GM12878 (cell line): ENCODE results near the gene TTLL10. TPM values are rescaled to one million over a fixed set of nuclear protein-coding genes. Genes with fewer than 3 reads are reported as not detected.

Source experiments
- ATAC-seq: fragments of 200-7000 bp; cut with Tn5 transposase; 3 replicates; pipeline ENCODE4 v1.9.1; 2020; ENCODE audit warnings: mild to moderate bottlenecking, moderate library complexity
- BruUV-seq: library from RNA; stranded (reverse); fragments of 400-500 nt; replicated peaks from 2 replicates; lab custom pipeline; 2021; lab: Mats Ljungman, UMichigan
- CTCF ChIA-PET: fragments of 300-600 bp; sonication (Branson Sonifier 250); formaldehyde crosslinking; extraction: SDS; loops from one replicate; lab custom pipeline; 2021; ENCODE audit warnings: inconsistent platforms; lab: Yijun Ruan, JAX
- POLR2A ChIA-PET: fragments of 350-600 bp; formaldehyde crosslinking; extraction: SDS; loops from one replicate; lab custom pipeline; 2021; ENCODE audit warnings: inconsistent platforms; lab: Charles Lee
- RAD21 ChIA-PET: fragments of 300-600 bp; sonication (Branson Sonifier 250); formaldehyde crosslinking; loops from one replicate; lab custom pipeline; 2023; ENCODE audit warnings: antibody characterized with exemption; ENCODE audit not compliant: unreplicated experiment; lab: Charles Lee
- SMC1A ChIA-PET: fragments of 300-600 bp; sonication (Branson Sonifier 250); formaldehyde crosslinking; loops from one replicate; lab custom pipeline; 2023; ENCODE audit not compliant: unreplicated experiment, uncharacterized antibody; lab: Charles Lee
- DNase-seq: peaks from one replicate; pipeline ENCODE4 v3.0.0-alpha.2; 2011; ENCODE audit warnings: low read depth, low spot score
- FAIRE-seq: peaks from 3 replicates; lab custom pipeline; 2011; peaks lifted over from hg19 to GRCh38; lab: Jason Lieb, UNC
- H2AFZ ChIP-seq: 2 replicates; pipeline ENCODE4 v1.6.0; 2011; ENCODE audit warnings: low read depth, low read length, control low read depth; ENCODE audit not compliant: control insufficient read depth
- H3K27ac ChIP-seq: 2 replicates; pipeline ENCODE4 v1.5.1; 2011; ENCODE audit warnings: control low read depth; ENCODE audit not compliant: control insufficient read depth, insufficient read depth
- H3K27me3 ChIP-seq, 2 experiments: replicated peaks in 1 of 2; 2 replicates each; pipeline versions ENCODE4 v1.6.0 to v1.6.1; 2011; ENCODE audit warnings: low read length in 1 of 2; ENCODE audit not compliant: control insufficient read depth in 2 of 2, insufficient read depth in 2 of 2
- H3K36me3 ChIP-seq, 2 experiments: 2 replicates each; pipeline ENCODE4 v1.5.1; 2011; ENCODE audit warnings: low read length in 1 of 2; ENCODE audit not compliant: control insufficient read depth in 2 of 2, insufficient read depth in 2 of 2
- H3K4me1 ChIP-seq: 2 replicates; pipeline ENCODE4 v1.6.1; 2011; ENCODE audit warnings: mild to moderate bottlenecking, low read length, moderate library complexity, mixed read lengths; ENCODE audit not compliant: control insufficient read depth, insufficient read depth
- H3K4me2 ChIP-seq: 2 replicates; pipeline ENCODE4 v1.6.0; 2011; ENCODE audit warnings: control low read depth; ENCODE audit not compliant: control insufficient read depth, insufficient read depth
- H3K4me3 ChIP-seq: fragments of 200-600 bp; sonication (generic); 2 replicates; pipeline ENCODE4 v1.5.1; 2016
- H3K79me2 ChIP-seq: 2 replicates; pipeline ENCODE4 v1.6.0; 2011; ENCODE audit warnings: low read length; ENCODE audit not compliant: control insufficient read depth, insufficient read depth
- H3K9ac ChIP-seq: 2 replicates; pipeline ENCODE4 v1.8.0; 2011; ENCODE audit warnings: low read length, control low read depth, mixed read lengths; ENCODE audit not compliant: control insufficient read depth, insufficient read depth
- H3K9me3 ChIP-seq: replicated peaks from 3 replicates; pipeline ENCODE4 v1.5.1; 2011; ENCODE audit warnings: mild to moderate bottlenecking, low read length; ENCODE audit not compliant: control insufficient read depth, insufficient read depth
- H4K20me1 ChIP-seq: 2 replicates; pipeline ENCODE4 v1.6.0; 2011; ENCODE audit not compliant: control insufficient read depth, insufficient read depth
- ATF7 ChIP-seq: fragments of 450-650 bp; IDR thresholded peaks from 2 replicates; pipeline ENCODE4 v1.6.1; 2016; ENCODE audit warnings: low read depth, mild to moderate bottlenecking
- DPF2 ChIP-seq: fragments of 450-650 bp; IDR thresholded peaks from 2 replicates; pipeline ENCODE4 v1.6.1; 2017; ENCODE audit warnings: mild to moderate bottlenecking
- FOS ChIP-seq: IDR thresholded peaks from 3 replicates; pipeline ENCODE4 v1.6.1; 2011; ENCODE audit warnings: borderline replicate concordance; ENCODE audit not compliant: insufficient read length; ENCODE audit errors: extremely low read depth
- IRF5 ChIP-seq: fragments of 450-650 bp; IDR thresholded peaks from 2 replicates; pipeline ENCODE4 v1.6.1; 2017; ENCODE audit warnings: borderline replicate concordance
- KDM1A ChIP-seq: fragments of 200-600 bp; sonication (generic); IDR thresholded peaks from 2 replicates; pipeline ENCODE4 v1.6.1; 2016; ENCODE audit warnings: borderline replicate concordance
- MXI1 ChIP-seq: fragments of 150-350 bp; IDR thresholded peaks from 2 replicates; pipeline ENCODE4 v1.6.1; 2011; ENCODE audit warnings: low read depth, mild to moderate bottlenecking, inconsistent platforms, low read length, improper control_type of control experiment
- MYB ChIP-seq: fragments of 150-350 bp; IDR thresholded peaks from 2 replicates; pipeline ENCODE4 v1.6.1; 2014; ENCODE audit warnings: mild to moderate bottlenecking, low read depth, low read length, borderline replicate concordance
- NRF1 ChIP-seq: conservative IDR thresholded peaks from 2 replicates; pipeline ENCODE4 v1.6.1; 2011; ENCODE audit warnings: mild to moderate bottlenecking, low read depth, low read length, improper control_type of control experiment
- RAD21 ChIP-seq: IDR thresholded peaks from 2 replicates; pipeline ENCODE4 v1.6.1; 2011; ENCODE audit warnings: mild to moderate bottlenecking, low read depth, low read length, moderate library complexity; ENCODE audit not compliant: insufficient read depth
- SRF ChIP-seq, 2 experiments: IDR thresholded peaks; 2 replicates each; pipeline ENCODE4 v1.6.1; 2011; ENCODE audit warnings: low read depth in 2 of 2, low read length in 2 of 2, mild to moderate bottlenecking in 1 of 2, moderate library complexity in 1 of 2
- ZNF622 ChIP-seq: fragments of 450-650 bp; IDR thresholded peaks from 2 replicates; pipeline ENCODE4 v1.6.1; 2017; ENCODE audit warnings: mild to moderate bottlenecking, inconsistent platforms
- WGBS: methylation state at CpG from one replicate; pipeline ENCODE4 v1.1.6; 2016; ENCODE audit warnings: low lambda C conversion rate; ENCODE audit not compliant: insufficient replicate concordance, insufficient coverage; ENCODE audit errors: missing lambda C conversion rate; 5-methylcytosine and 5-hydroxymethylcytosine counted together
- in situ Hi-C: fragments of 300-500 bp; cut with MboI; formaldehyde crosslinking; loops from 9 replicates; pipeline ENCODE4 v1.14.3; 2018; ENCODE audit warnings: mixed read lengths
- intact Hi-C: fragments of 100-400 bp; cut with micrococcal nuclease; formaldehyde crosslinking; loops from one replicate; pipeline ENCODE4 v1.14.2; 2022; ENCODE audit not compliant: unreplicated experiment
- polyA plus RNA-seq, 11 experiments: library from polyadenylated mRNA; depleted of rRNA in 4 of 11; unstranded in 6 of 11; stranded (reverse) in 5 of 11; fragments of >200 nt; fragmentation: Nextera tagmentation in 4 of 11; fragmentation: Illumina TruSeq in 1 of 11; extraction: Ambion mirVana in 4 of 11; extraction: Trizol in 1 of 11; gene quantifications; 1 replicate in 1 of 11; 2 replicates in 10 of 11; pipeline versions ENCODE4 v1.2.1 to v1.2.3, GENCODE V29; 2011 to 2016; ENCODE audit warnings: inconsistent platforms in 2 of 11, missing spikeins in 2 of 11, low read depth in 1 of 11
- total RNA-seq, 4 experiments: library from RNA; depleted of rRNA in 3 of 4; stranded (reverse); fragments of >200 nt in 3 of 4; fragmentation: Illumina TruSeq in 1 of 4; extraction: Trizol in 1 of 4; gene quantifications; 2 replicates each; pipeline versions ENCODE4 v1.2.1 to v1.2.3, GENCODE V29; 2013 to 2021
- TF ChIP-seq, protein P1 (sequence below): IDR thresholded peaks from 2 replicates; pipeline ENCODE4 v1.6.1; 2012; ENCODE audit warnings: mild to moderate bottlenecking, low read depth, low read length
- TF ChIP-seq, protein P2 (sequence below): IDR thresholded peaks from 2 replicates; pipeline ENCODE4 v1.6.1; 2012; ENCODE audit warnings: improper control_type of control experiment, low read depth, low read length; ENCODE audit not compliant: insufficient replicate concordance

Gene TTLL10
- total and polyA plus RNA-seq, 10 of the 15 experiments (the other 5 are each of a cell fraction or from before 2014, with no cell fraction given): not detected

- TF ChIP-seq, protein P1, sequence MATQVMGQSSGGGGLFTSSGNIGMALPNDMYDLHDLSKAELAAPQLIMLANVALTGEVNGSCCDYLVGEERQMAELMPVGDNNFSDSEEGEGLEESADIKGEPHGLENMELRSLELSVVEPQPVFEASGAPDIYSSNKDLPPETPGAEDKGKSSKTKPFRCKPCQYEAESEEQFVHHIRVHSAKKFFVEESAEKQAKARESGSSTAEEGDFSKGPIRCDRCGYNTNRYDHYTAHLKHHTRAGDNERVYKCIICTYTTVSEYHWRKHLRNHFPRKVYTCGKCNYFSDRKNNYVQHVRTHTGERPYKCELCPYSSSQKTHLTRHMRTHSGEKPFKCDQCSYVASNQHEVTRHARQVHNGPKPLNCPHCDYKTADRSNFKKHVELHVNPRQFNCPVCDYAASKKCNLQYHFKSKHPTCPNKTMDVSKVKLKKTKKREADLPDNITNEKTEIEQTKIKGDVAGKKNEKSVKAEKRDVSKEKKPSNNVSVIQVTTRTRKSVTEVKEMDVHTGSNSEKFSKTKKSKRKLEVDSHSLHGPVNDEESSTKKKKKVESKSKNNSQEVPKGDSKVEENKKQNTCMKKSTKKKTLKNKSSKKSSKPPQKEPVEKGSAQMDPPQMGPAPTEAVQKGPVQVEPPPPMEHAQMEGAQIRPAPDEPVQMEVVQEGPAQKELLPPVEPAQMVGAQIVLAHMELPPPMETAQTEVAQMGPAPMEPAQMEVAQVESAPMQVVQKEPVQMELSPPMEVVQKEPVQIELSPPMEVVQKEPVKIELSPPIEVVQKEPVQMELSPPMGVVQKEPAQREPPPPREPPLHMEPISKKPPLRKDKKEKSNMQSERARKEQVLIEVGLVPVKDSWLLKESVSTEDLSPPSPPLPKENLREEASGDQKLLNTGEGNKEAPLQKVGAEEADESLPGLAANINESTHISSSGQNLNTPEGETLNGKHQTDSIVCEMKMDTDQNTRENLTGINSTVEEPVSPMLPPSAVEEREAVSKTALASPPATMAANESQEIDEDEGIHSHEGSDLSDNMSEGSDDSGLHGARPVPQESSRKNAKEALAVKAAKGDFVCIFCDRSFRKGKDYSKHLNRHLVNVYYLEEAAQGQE: no peak
- no peak for TF ChIP-seq FOS
- no peak for TF ChIP-seq NRF1
- no peak for TF ChIP-seq ATF7
- no peak for TF ChIP-seq ZNF622
- TF ChIP-seq RAD21: no peak
- TF ChIP-seq DPF2: no peak
- TF ChIP-seq KDM1A: no peak
Measured at GRCh38 chr1:1146596-1146995, 27.1 kb upstream of the TTLL10 start (continued).

DNA sequence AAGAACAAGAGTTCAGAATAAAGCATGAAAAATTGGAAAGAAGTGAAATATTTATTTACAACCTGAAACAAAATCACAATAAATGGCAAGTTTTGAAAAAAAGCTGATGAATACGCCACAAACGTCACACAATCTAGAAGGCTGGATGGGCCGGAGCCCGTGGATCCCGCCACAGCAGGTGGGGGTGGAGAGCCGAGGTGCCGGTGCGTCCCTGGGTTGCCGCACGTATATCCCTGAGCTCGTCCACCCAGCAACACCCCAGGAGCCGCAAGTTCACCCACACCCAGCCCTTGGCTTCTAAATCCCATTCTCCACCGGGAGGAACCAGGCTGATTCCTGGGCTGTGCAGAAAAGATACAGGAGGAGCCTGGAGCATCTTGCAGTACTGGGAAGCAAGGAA lies 25.6 kb upstream of the TTLL10 start:
- no peaks in the 10 kb centered on the region; the same call in 2 of the 3 replicates for H3K9me3 ChIP-seq
- H3K4me3 ChIP-seq: no peak overlapping the region
- ChIA-PET POLR2A (interaction anchor here (0.7 to 1.3 kb wide), 2 partner anchors 12 to 747 kb away, joined by 3 to 4 read pairs; no protein-coding TSS in a partner anchor), SMC1A (no interaction called here), CTCF (no interaction called here)
- no TSS peak for BruUV-seq
- no peaks in the 10 kb centered on the region for H3K36me3 ChIP-seq
- H3K4me1 ChIP-seq: peaks cover 8% of the 10 kb centered on the region
- no peak overlapping the region for H3K4me2 ChIP-seq
- no peak overlapping the region for H3K9ac ChIP-seq
- FAIRE-seq: no peak
- H3K79me2 ChIP-seq: no peaks in the 10 kb centered on the region
- H4K20me1 ChIP-seq: no peaks in the 10 kb centered on the region
- H2AFZ ChIP-seq: no peak overlapping the region
- WGBS: 71% methylated on average over 13 of the region's 13 CpGs
- intact Hi-C loops: no loop called here
- no peak overlapping the region for H3K27ac ChIP-seq
- TF ChIP-seq IRF5 (no peak), MYB (no peak), SRF (IDR thresholded peaks at IDR 0.05; ENCODE audit: low read depth in 2 of 2, low read length in 2 of 2) (no peak), MXI1 (no peak)
- TF ChIP-seq, protein P2, sequence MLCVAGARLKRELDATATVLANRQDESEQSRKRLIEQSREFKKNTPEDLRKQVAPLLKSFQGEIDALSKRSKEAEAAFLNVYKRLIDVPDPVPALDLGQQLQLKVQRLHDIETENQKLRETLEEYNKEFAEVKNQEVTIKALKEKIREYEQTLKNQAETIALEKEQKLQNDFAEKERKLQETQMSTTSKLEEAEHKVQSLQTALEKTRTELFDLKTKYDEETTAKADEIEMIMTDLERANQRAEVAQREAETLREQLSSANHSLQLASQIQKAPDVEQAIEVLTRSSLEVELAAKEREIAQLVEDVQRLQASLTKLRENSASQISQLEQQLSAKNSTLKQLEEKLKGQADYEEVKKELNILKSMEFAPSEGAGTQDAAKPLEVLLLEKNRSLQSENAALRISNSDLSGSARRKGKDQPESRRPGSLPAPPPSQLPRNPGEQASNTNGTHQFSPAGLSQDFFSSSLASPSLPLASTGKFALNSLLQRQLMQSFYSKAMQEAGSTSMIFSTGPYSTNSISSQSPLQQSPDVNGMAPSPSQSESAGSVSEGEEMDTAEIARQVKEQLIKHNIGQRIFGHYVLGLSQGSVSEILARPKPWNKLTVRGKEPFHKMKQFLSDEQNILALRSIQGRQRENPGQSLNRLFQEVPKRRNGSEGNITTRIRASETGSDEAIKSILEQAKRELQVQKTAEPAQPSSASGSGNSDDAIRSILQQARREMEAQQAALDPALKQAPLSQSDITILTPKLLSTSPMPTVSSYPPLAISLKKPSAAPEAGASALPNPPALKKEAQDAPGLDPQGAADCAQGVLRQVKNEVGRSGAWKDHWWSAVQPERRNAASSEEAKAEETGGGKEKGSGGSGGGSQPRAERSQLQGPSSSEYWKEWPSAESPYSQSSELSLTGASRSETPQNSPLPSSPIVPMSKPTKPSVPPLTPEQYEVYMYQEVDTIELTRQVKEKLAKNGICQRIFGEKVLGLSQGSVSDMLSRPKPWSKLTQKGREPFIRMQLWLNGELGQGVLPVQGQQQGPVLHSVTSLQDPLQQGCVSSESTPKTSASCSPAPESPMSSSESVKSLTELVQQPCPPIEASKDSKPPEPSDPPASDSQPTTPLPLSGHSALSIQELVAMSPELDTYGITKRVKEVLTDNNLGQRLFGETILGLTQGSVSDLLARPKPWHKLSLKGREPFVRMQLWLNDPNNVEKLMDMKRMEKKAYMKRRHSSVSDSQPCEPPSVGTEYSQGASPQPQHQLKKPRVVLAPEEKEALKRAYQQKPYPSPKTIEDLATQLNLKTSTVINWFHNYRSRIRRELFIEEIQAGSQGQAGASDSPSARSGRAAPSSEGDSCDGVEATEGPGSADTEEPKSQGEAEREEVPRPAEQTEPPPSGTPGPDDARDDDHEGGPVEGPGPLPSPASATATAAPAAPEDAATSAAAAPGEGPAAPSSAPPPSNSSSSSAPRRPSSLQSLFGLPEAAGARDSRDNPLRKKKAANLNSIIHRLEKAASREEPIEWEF: no peak
- TF ChIP-seq, all 136 proteins: peak for 0
- ATAC-seq (no peak), DNase-seq (no peak)
- in situ Hi-C loops: no loop called here
- H3K27me3 ChIP-seq: no peaks in the 10 kb centered on the region
- RAD21 ChIA-PET: no interaction called here
